Tibial artery (tissue), 4 donors: ENCODE measurements around the gene DDN.

Source experiments
- DNase-seq, 2 donors: peaks; one replicate each; pipeline ENCODE4 v3.0.0-alpha.2; 2019
- H3K27ac ChIP-seq, 2 donors: fragments of 200-600 bp; sonication (generic) in 1 of 2; 1 replicate in 1 of 2; 2 replicates in 1 of 2; pipeline ENCODE4 v1.5.1; 2018 to 2019; ENCODE audit warnings: mild to moderate bottlenecking in 1 of 2
- H3K27me3 ChIP-seq, 2 donors: fragments of 200-600 bp; sonication (generic) in 1 of 2; one replicate each; pipeline versions ENCODE4 v1.5.1 to v1.6.0; 2016 to 2019
- H3K36me3 ChIP-seq, 3 donors: fragments of 200-600 bp; sonication (generic) in 2 of 3; one replicate each; pipeline ENCODE4 v1.5.1; 2016 to 2019; ENCODE audit warnings: mild to moderate bottlenecking in 2 of 3
- H3K4me1 ChIP-seq, 4 donors: fragments of 200-600 bp; sonication (generic) in 2 of 4; 1 replicate in 3 of 4; 2 replicates in 1 of 4; pipeline ENCODE4 v1.5.1; 2016 to 2019
- H3K4me3 ChIP-seq, 2 donors: fragments of 200-600 bp; sonication (generic) in 1 of 2; 1 replicate in 1 of 2; 2 replicates in 1 of 2; pipeline ENCODE4 v1.5.1; 2018 to 2019; ENCODE audit warnings: mild to moderate bottlenecking in 2 of 2
- H3K9me3 ChIP-seq, 3 donors: fragments of 200-600 bp; sonication (generic) in 1 of 3; one replicate each; pipeline ENCODE4 v1.5.1; 2016 to 2019
- CTCF ChIP-seq, 2 experiments: fragments of 200-600 bp in 1 of 2; fragments of 450-650 bp in 1 of 2; IDR thresholded peaks; one replicate each; pipeline ENCODE4 v1.5.1; 2017 to 2019; ENCODE audit warnings: antibody characterized with exemption in 2 of 2, mild to moderate bottlenecking in 1 of 2, moderate library complexity in 1 of 2
- intact Hi-C: fragments of 100-400 bp; cut with DNase I; formaldehyde crosslinking; loops from one replicate; pipeline ENCODE4 v1.15.0; 2023; ENCODE audit warnings: low total_unique reads

DDN gene

GRCh38 chr12:48988030-48988649 is 11.0 kb downstream of the DDN start:
- Histone ChIP-seq H3K4me1 (peaks cover 0 to 14% (median 11%) of the 10 kb centered on the region in 4 donors), H3K27me3 (peaks cover 0 to 48% of the 10 kb centered on the region in 2 donors), H3K27ac (no peak overlapping the region), H3K9me3 (no peaks in the 10 kb centered on the region), H3K4me3 (no peak overlapping the region), H3K36me3 (no peaks in the 10 kb centered on the region)
- DNase-seq: no peak
- peak; percentile 66 to 74 for TF ChIP-seq CTCF (IDR thresholded peaks at IDR 0.05)
- intact Hi-C loops: loop anchor here (10.0 kb wide), 1 partner anchor 123 kb away; the partner anchor contains the start of gene RND1

GRCh38 chr12:48986720-48987291 is 12.4 kb downstream of the DDN start:
- H3K4me1 ChIP-seq: peaks cover 0 to 14% (median 11%) of the 10 kb centered on the region in 4 donors
- H3K27me3 ChIP-seq: peaks cover 0 to 47% of the 10 kb centered on the region in 2 donors
- H3K36me3 ChIP-seq: no peaks in the 10 kb centered on the region
- no peak overlapping the region for H3K4me3 ChIP-seq
- H3K27ac ChIP-seq: no peak overlapping the region
- TF ChIP-seq CTCF (IDR thresholded peaks at IDR 0.05): no peak
- intact Hi-C loops: loop anchor here (10.0 kb wide), 1 partner anchor 122 kb away; the partner anchor contains the start of gene RND1
- no peak for DNase-seq
- H3K9me3 ChIP-seq: no peaks in the 10 kb centered on the region

GRCh38 chr12:48985901-48986300 is 13.3 kb downstream of the DDN start:
- peaks cover 0 to 48% of the 10 kb centered on the region in 2 donors for H3K27me3 ChIP-seq
- H3K27ac ChIP-seq: no peak overlapping the region
- DNase-seq: no peak
- intact Hi-C loops: loop anchor here (10.0 kb wide), 1 partner anchor 121 kb away; the partner anchor contains the start of gene RND1
- no peaks in the 10 kb centered on the region for H3K9me3 ChIP-seq
- H3K36me3 ChIP-seq: no peaks in the 10 kb centered on the region
- H3K4me3 ChIP-seq: no peak overlapping the region
- H3K4me1 ChIP-seq: peaks cover 0 to 21% (median 18%) of the 10 kb centered on the region in 4 donors
- no peak for TF ChIP-seq CTCF (IDR thresholded peaks at IDR 0.05)

GRCh38 chr12:48985475-48985897 is 13.7 kb downstream of the DDN start:
- intact Hi-C loops: loop anchor here (10.0 kb wide), 1 partner anchor 121 kb away; the partner anchor contains the start of gene RND1
- Histone ChIP-seq H3K27me3 (peaks cover 0 to 48% of the 10 kb centered on the region in 2 donors), H3K4me3 (peak overlapping the region in 1 of 2 donors; percentile 16), H3K36me3 (no peaks in the 10 kb centered on the region), H3K4me1 (peaks cover 0 to 25% (median 22%) of the 10 kb centered on the region in 4 donors), H3K27ac (no peak overlapping the region), H3K9me3 (no peaks in the 10 kb centered on the region)
- DNase-seq: no peak
- no peak for TF ChIP-seq CTCF (IDR thresholded peaks at IDR 0.05)

- H3K9me3 ChIP-seq: no peaks in the 10 kb centered on the region
- peaks cover 9 to 60% of the 10 kb centered on the region in 2 donors for H3K27me3 ChIP-seq
- no peak overlapping the region for H3K4me3 ChIP-seq
- no peak overlapping the region for H3K27ac ChIP-seq
- TF ChIP-seq CTCF (IDR thresholded peaks at IDR 0.05): no peak
- peaks cover 11 to 55% (median 50%) of the 10 kb centered on the region in 4 donors for H3K4me1 ChIP-seq
- intact Hi-C loops: loop anchor here (10.0 kb wide), 1 partner anchor 118 kb away; the partner anchor contains the start of gene RND1
- no peak for DNase-seq
- no peaks in the 10 kb centered on the region for H3K36me3 ChIP-seq
Observed at GRCh38 chr12:48982397-48983080, 16.6 kb downstream of the DDN start.
